Activated CD4-positive, alpha-beta T cell treated with anti-CD3 and anti-CD28 coated beads, Interleukin-2, amount 10 ng/mL, durations not matched to agents 7 days and 5 days (primary cell): ENCODE measurements around the gene GAMT. TPM values are rescaled to one million over a fixed set of nuclear protein-coding genes. Genes with fewer than 3 reads are reported as not detected.

Experiments used
- CTCF ChIA-PET: fragments of 350-600 bp; sonication (Branson Sonifier 250); formaldehyde crosslinking; loops from one replicate; lab custom pipeline; 2021; ENCODE audit warnings: antibody characterized with exemption; lab: Charles Lee
- POLR2A ChIA-PET: fragments of 350-600 bp; sonication (Branson Sonifier 250); formaldehyde crosslinking; loops from one replicate; lab custom pipeline; 2021; ENCODE audit warnings: antibody characterized with exemption; lab: Charles Lee
- DNase-seq: peaks from one replicate; pipeline ENCODE4 v3.0.0-alpha.2; 2020
- H3K27ac Mint-ChIP-seq: one replicate; pipeline ENCODE4 v1.8.0; 2021; ENCODE audit warnings: mild to moderate bottlenecking, moderate library complexity, mixed read lengths
- H3K27me3 Mint-ChIP-seq: one replicate; pipeline ENCODE4 v1.8.0; 2021; ENCODE audit warnings: mixed read lengths
- H3K36me3 Mint-ChIP-seq: one replicate; pipeline ENCODE4 v1.8.0; 2021; ENCODE audit warnings: low read depth, mixed read lengths
- H3K4me1 Mint-ChIP-seq: one replicate; pipeline ENCODE4 v1.8.0; 2021; ENCODE audit warnings: mixed read lengths
- H3K4me3 Mint-ChIP-seq: one replicate; pipeline ENCODE4 v1.8.0; 2021; ENCODE audit warnings: mild to moderate bottlenecking, moderate library complexity, mixed read lengths
- H3K9me3 Mint-ChIP-seq: one replicate; pipeline ENCODE4 v1.8.0; 2021; ENCODE audit warnings: mixed read lengths
- total RNA-seq, 2 experiments: library from RNA; stranded (reverse); gene quantifications; one replicate each; pipeline ENCODE4 v1.2.3, GENCODE V29; 2021

Gene GAMT
- 10 to 100 TPM; 23.0 to 25.9 TPM for total RNA-seq

DNA sequence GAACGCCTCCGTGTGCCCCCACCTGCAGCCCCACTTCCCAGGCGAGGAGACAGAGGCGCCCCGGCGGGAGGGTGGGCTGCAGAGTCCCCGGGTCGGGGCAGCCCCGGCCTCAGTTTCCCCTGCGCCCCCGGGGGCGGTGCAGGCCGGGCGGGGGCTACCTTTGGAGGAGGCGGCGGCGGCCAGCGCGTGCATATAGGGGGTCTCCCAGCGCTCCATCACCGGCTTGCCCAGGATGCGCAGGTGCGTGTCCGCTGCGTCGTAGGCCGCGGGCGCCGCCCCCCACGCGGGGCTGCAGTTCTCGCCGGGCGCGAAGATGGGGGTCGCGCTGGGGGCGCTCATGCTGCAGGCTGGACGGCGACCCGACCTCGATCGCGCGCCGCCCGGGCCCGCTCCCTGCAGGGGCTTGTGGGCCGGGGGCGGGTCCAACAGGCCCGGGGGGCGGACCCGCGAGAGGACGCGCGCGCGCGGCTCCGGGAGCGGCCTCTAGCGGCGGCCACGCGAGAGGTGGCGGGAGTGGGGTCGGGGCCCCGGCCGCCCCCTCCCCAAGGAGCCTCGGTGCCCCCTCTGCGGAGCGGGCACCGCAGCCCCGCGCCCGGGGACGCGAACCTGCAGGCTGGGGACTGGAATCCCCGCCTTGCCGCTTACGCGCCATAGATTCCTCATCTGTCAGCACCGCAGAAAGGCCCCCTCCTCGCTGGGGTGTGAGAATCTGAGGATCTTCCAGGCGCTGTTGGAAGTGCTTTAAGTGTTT is at the start of gene GAMT:
Gene GAMT (minus strand): TSS at position 405 of the 751 bp plus-strand sequence. CDS start 66 bp downstream, at position 339.
- POLR2A ChIA-PET, result no interaction called here
- Mint-ChIP-seq H3K4me3 (peak within 1 kb of the TSS; percentile 69), H3K9me3 (no peaks in the 10 kb centered on the region), H3K4me1 (peaks cover 23% of the 10 kb centered on the region), H3K27me3 (no peaks in the 10 kb centered on the region), H3K27ac (peak within 1 kb of the TSS; percentile 46), H3K36me3 (no peaks in the 10 kb centered on the region)
- peak; percentile 60 for DNase-seq
- CTCF ChIA-PET, result no interaction called here

DNA sequence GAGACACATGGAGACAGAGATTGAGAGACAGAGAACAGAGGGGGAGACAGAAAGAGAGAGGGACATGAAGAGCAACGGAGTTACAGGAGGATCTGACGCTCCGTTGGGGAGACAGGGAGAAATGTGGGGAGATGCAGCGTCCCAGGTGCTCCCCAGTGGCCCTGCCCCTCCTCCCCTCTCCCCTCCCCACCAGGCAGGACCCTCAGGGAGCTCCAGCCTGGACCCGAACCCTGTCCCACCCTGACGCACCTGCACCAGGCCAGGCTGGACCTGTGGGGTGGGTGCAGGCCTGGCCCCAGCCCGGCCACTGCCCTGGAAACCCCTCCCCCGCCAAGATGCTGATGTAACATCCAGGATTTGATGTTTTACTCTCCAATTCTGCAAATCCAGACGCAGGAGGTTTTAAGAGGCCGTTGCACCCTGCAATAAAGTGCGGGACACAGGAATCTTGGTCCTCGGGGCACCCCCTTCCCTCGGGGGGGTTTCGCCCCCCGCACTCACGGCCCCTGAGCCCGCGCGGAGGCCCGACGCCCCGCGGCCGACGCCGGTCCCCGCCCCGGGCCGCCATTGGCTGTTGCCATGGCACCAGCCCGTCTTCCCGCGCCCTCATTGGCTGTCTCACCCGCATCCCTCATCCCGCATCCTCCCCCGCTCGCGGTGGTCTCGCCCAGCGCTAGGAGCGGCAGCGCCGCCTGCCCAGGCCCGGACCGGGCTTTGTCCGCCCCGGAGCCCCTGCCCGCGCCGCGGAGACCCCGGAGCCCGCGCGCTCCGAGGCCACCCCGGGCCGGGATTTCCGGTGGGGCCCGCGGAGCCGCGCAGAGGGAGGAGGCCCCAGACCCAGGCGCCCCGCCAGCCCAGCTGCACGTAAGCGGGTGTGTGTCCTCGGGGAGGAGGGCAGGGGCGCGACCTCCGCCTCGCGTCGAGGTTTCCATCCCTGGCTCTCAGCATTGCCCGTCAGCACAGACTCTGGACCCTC is 48.4 kb upstream of the GAMT start, which contains the start of gene APC2:
Gene APC2 (plus strand): TSS at position 655 of the 976 bp plus-strand sequence. CDS start 2,881 bp downstream, outside the sequence.
- Mint-ChIP-seq H3K9me3 (no peaks in the 10 kb centered on the region), H3K27me3 (peaks cover 52% of the 10 kb centered on the region), H3K4me1 (peaks cover 20% of the 10 kb centered on the region), H3K27ac (no peak within 1 kb of the TSS), H3K4me3 (no peak within 1 kb of the TSS), H3K36me3 (peaks cover 1% of the 10 kb centered on the region)
- peak; percentile 33 for DNase-seq
- ChIA-PET POLR2A (no interaction called here), CTCF (no interaction called here)

DNA sequence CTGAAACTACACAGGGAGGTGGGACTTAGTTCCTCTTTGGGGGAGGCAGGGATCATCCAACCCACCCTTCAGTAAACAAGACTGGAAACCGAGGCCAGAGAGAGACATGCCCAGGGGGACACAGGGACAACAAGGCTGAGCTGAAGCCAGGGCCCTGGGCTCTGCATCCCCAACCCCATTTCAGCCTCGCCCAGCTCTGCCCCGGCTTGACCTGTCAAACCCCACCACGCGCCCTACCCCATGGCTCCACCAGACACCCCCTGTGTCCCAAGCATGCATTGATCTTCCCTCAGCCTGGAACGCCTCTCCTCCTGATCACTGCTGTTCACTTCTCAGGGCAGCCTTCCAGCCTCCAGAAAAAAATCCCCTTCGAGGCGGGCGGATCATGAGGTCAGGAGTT is 46.6 kb upstream of the GAMT start:
- H3K4me3 Mint-ChIP-seq, result no peak overlapping the region

GRCh38 chr19:1447504-1447903 is 46.2 kb upstream of the GAMT start:
- Mint-ChIP-seq H3K36me3 (peaks cover 5% of the 10 kb centered on the region), H3K9me3 (no peaks in the 10 kb centered on the region), H3K27me3 (peaks cover 40% of the 10 kb centered on the region), H3K4me3 (peak overlapping the region; percentile 13), H3K4me1 (peaks cover 25% of the 10 kb centered on the region), H3K27ac (no peak overlapping the region)
- ChIA-PET POLR2A (no interaction called here), CTCF (no interaction called here)
- DNase-seq, result no peak

More for the DNA sequence above, 46.6 kb upstream of the GAMT start:
- no peak for DNase-seq
- ChIA-PET POLR2A (no interaction called here), CTCF (interaction anchor here (0.7 kb wide), 1 partner anchor 243 kb away, joined by 5 read pairs; no protein-coding TSS in a partner anchor)
- Mint-ChIP-seq H3K27me3 (peaks cover 44% of the 10 kb centered on the region), H3K4me1 (peaks cover 25% of the 10 kb centered on the region), H3K36me3 (peaks cover 1% of the 10 kb centered on the region), H3K9me3 (no peaks in the 10 kb centered on the region), H3K27ac (peak overlapping the region; percentile 10)

GRCh38 chr19:1446713-1447481 is 45.6 kb upstream of the GAMT start:
- peak; percentile 31 for DNase-seq
- CTCF ChIA-PET, result no interaction called here
- Mint-ChIP-seq H3K36me3 (peaks cover 11% of the 10 kb centered on the region), H3K9me3 (no peaks in the 10 kb centered on the region), H3K4me1 (peaks cover 30% of the 10 kb centered on the region), H3K27me3 (peaks cover 38% of the 10 kb centered on the region), H3K4me3 (peak overlapping the region; percentile 13), H3K27ac (no peak overlapping the region)
- POLR2A ChIA-PET, result no interaction called here

DNA sequence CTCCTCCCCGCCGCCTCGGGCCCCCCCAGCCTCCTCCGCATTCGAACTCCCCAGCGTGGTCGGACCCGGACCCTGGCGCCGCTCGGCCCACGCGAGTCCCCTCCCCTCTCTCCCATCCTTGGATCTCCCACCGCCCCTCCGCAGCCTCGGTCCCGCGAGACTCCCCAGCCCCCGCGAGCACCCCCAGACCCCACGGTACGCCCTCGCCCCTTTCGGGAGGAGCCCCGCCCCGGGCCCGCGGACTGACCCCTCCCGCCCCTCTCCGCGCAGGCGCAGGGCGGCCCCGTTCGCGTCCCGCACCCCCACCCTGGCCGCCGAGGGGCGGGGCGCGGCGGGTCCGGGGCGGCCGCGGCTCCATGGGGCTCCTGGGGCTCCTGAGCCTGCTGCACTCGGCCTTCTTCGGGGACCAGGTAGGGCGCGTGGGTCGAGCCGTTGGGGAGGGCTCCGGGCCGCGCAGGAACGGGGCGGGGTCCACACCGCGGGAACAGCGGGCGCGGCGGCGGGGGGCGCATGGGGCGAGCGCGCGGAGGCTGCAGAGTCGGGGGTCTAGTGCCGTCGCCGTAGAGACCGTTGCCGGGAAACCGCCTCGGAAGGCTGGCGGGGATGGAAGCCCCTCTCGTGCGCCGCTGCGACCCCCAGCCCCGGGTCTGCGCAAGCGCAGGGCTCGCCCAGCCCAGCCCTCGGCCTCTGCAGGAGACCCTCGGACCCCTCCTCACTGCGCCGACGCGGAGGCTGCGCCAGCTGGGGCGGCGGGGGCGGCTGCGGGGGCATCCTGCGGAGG is 44.8 kb upstream of the GAMT start:
- no peak for DNase-seq
- H3K4me1 Mint-ChIP-seq, result peaks cover 33% of the 10 kb centered on the region
- ChIA-PET CTCF (interaction anchor here (1.5 to 2.5 kb wide), 3 partner anchors 8 to 202 kb away, joined by 6 to 20 read pairs (median 7); no protein-coding TSS in a partner anchor), POLR2A (no interaction called here)
- H3K4me3 Mint-ChIP-seq, result no peak overlapping the region
- peaks cover 34% of the 10 kb centered on the region for H3K27me3 Mint-ChIP-seq
- no peak overlapping the region for H3K27ac Mint-ChIP-seq
- no peaks in the 10 kb centered on the region for H3K9me3 Mint-ChIP-seq
- peaks cover 17% of the 10 kb centered on the region for H3K36me3 Mint-ChIP-seq

DNA sequence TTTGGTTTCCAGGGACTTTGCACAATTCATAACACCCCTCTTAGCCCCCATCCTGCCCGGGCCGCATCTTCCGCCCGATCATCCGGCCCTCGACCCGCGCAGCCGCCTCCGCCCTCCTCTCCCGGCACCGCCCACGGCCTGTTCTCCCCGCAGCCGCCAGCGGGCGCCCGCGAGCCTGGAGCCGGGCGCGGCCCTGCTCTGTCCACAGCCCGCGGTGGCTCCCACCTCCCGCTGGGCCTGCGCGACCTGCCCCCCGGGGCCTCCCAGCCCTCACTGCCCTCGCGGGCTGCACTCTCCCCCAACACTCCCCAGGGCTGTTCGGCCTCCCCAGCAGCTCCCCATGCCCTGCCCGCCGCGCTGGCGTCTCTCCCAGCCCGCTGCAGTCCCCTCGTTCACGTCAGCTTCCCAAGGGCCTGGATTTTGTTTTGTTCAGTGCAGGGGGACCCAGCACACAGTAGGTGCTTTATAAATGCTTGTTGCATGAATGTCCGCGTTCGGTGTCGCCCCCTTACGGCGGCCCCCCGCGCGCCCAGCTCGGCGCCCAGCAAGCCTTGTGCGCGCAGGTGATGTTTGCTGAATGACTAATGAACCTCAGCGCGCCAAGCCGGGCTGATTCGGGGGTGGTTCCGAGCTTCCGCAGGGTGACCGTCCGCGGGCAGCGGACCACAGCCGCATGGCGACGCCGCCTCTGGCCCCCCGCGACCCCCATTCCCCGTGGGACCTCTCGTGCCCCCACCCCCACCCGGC is 44.0 kb upstream of the GAMT start:
- Mint-ChIP-seq H3K9me3 (no peaks in the 10 kb centered on the region), H3K4me3 (peak overlapping the region; percentile 65), H3K4me1 (peaks cover 37% of the 10 kb centered on the region), H3K27ac (peak overlapping the region; percentile 62), H3K36me3 (peaks cover 25% of the 10 kb centered on the region), H3K27me3 (peaks cover 26% of the 10 kb centered on the region)
- CTCF ChIA-PET, result interaction anchor here (0.8 to 2.5 kb wide), 6 partner anchors 9 to 343 kb away, joined by 3 to 20 read pairs (median 4); no protein-coding TSS in a partner anchor
- DNase-seq, result peak; percentile 76
- POLR2A ChIA-PET, result no interaction called here

DNA sequence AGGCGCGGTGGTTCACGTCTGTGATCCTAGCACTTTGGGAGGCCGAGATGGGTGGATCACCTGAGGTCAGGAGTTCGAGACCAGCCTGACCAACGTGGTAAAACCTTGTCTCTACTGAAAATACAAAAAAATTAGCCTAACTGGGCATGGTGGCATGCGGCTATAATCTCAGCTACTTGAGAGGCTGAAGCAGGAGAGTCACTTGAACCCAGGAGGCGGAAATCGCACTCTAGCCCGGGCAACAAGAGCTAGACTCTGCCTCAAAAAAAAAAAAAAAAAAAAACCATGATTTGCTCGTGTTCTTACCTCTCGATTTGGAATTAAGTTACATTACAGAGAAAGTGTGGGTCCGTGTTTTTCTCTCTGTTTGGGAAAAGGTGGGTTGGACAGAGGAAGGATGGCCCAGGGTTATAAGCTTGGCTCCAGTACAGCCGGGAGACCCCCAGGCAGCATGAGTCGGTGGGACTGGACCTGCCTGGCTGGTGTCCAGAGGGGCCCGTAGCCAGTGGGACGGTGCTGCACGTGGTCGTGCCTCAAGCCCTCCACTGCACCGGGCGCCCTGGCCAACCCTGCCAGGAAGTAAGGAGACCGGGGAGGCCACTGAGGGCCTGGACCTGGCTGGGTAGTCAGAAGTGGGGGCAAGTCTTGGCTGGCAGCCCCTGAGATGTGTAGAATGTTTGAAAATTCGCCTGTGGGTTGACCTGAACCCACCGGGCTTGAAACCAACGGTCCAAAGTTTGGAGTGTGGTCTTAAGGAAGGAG is 40.5 kb upstream of the GAMT start:
- ChIA-PET CTCF (interaction anchor here (1.2 kb wide), 1 partner anchor 14 kb away, joined by 5 read pairs; no protein-coding TSS in a partner anchor), POLR2A (interaction anchor here (0.6 kb wide), 1 partner anchor 197 kb away, joined by 7 read pairs; no protein-coding TSS in a partner anchor)
- Mint-ChIP-seq H3K36me3 (peaks cover 36% of the 10 kb centered on the region), H3K4me1 (peaks cover 47% of the 10 kb centered on the region), H3K27me3 (peaks cover 3% of the 10 kb centered on the region), H3K27ac (peak overlapping the region; percentile 52), H3K9me3 (no peaks in the 10 kb centered on the region), H3K4me3 (peak overlapping the region; percentile 30)
- DNase-seq, result no peak

DNA sequence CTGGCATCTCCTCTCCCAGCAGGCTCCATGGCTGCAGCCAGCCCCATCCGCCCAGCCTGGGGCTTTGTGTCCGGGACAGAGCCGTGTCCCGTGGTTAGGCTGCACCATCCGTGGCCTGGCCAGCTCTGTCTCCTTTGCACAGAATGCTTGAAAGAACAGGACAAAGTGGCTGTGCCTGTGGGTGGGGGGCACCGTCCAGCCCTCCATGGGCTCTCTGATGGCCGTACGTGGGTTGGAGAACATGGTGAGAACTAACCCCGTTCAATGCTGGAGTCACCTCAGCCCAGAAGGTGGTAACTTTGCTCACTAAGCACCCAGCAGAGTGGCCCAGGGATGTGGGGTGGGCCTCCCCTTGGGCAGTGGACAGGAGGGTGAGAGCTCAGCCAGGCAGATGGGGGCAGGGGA is 39.7 kb upstream of the GAMT start:
- CTCF ChIA-PET, result interaction anchor here (0.7 to 1.5 kb wide), 3 partner anchors 15 to 25 kb away, joined by 3 to 5 read pairs (median 4); no protein-coding TSS in a partner anchor
- DNase-seq, result no peak
- H3K36me3 Mint-ChIP-seq, result peaks cover 36% of the 10 kb centered on the region
- peaks cover 47% of the 10 kb centered on the region for H3K4me1 Mint-ChIP-seq
- H3K27me3 Mint-ChIP-seq, result peaks cover 3% of the 10 kb centered on the region
- no peak overlapping the region for H3K27ac Mint-ChIP-seq
- H3K4me3 Mint-ChIP-seq, result peak overlapping the region; percentile 97
- no peaks in the 10 kb centered on the region for H3K9me3 Mint-ChIP-seq
- POLR2A ChIA-PET, result no interaction called here

GRCh38 chr19:1440418-1440801 is 39.1 kb upstream of the GAMT start:
- peak overlapping the region; percentile 74 for H3K27ac Mint-ChIP-seq
- DNase-seq, result no peak
- ChIA-PET CTCF (interaction anchor here (1.5 kb wide), 1 partner anchor 24 kb away, joined by 4 read pairs; no protein-coding TSS in a partner anchor), POLR2A (no interaction called here)
- H3K36me3 Mint-ChIP-seq, result peaks cover 36% of the 10 kb centered on the region
- H3K9me3 Mint-ChIP-seq, result no peaks in the 10 kb centered on the region
- H3K4me3 Mint-ChIP-seq, result peak overlapping the region; percentile 97
- peaks cover 45% of the 10 kb centered on the region for H3K4me1 Mint-ChIP-seq
- peaks cover 2% of the 10 kb centered on the region for H3K27me3 Mint-ChIP-seq
